Thymus (tissue), 11 donors: Measurements from ENCODE around the gene SH3PXD2A. TPM values are rescaled to one million over a fixed set of nuclear protein-coding genes. Genes with fewer than 3 reads are reported as not detected.

ENCODE experiments used
- DNase-seq, 9 donors: peaks; one replicate each; pipeline ENCODE4 v3.0.0-alpha.2; 2013; ENCODE audit warnings: low spot score in 9 of 9, low read depth in 6 of 9, missing footprints in 1 of 9
- H3K27ac ChIP-seq, 2 donors: one replicate each; pipeline ENCODE4 v1.5.1; 2013; ENCODE audit warnings: control low read depth in 1 of 2, low read depth in 1 of 2, low read length in 1 of 2, mild to moderate bottlenecking in 1 of 2, moderate library complexity in 1 of 2
- H3K27me3 ChIP-seq, 2 donors: one replicate each; pipeline ENCODE4 v1.5.1; 2013; ENCODE audit warnings: low read length in 1 of 2; ENCODE audit not compliant: control insufficient read depth in 2 of 2, insufficient read depth in 1 of 2
- H3K36me3 ChIP-seq, 2 donors: one replicate each; pipeline ENCODE4 v1.5.1; 2013; ENCODE audit warnings: low read length in 1 of 2, mild to moderate bottlenecking in 1 of 2, moderate library complexity in 1 of 2; ENCODE audit not compliant: control insufficient read depth in 2 of 2, insufficient read depth in 2 of 2
- H3K4me1 ChIP-seq, 2 donors: one replicate each; pipeline ENCODE4 v1.5.1; 2013; ENCODE audit warnings: low read length in 2 of 2; ENCODE audit not compliant: control insufficient read depth in 2 of 2, insufficient read depth in 2 of 2
- H3K4me3 ChIP-seq, 2 donors: one replicate each; pipeline ENCODE4 v1.5.1; 2013; ENCODE audit warnings: low read length in 2 of 2, control low read depth in 1 of 2, mild to moderate bottlenecking in 1 of 2
- H3K9me3 ChIP-seq, 2 donors: one replicate each; pipeline ENCODE4 v1.5.1; 2013; ENCODE audit warnings: low read length in 1 of 2, mild to moderate bottlenecking in 1 of 2; ENCODE audit not compliant: control insufficient read depth in 2 of 2, insufficient read depth in 1 of 2
- WGBS: extraction: QIAGEN DNeasy Blood & Tissue Kit; methylation state at CpG from one replicate; pipeline ENCODE4 v1.1.7; 2013; 5-methylcytosine and 5-hydroxymethylcytosine counted together
- polyA plus RNA-seq: library from polyadenylated mRNA; stranded (reverse); fragments of 200-250 nt; gene quantifications from one replicate; pipeline ENCODE4 v1.2.3, GENCODE V29; 2013
- total RNA-seq: library from RNA; stranded (reverse); fragments of 120-200 nt; gene quantifications from one replicate; pipeline ENCODE4 v1.2.4, GENCODE V29; 2013
- donor health status: healthy.

The SH3PXD2A gene
- total and polyA plus RNA-seq, 2 donors: 3.8 to 9.5 TPM

GRCh38 chr10:103570844-103571655 lies 284.3 kb downstream of the SH3PXD2A start:
- no peaks in the 10 kb centered on the region for H3K4me1 ChIP-seq
- no peaks in the 10 kb centered on the region for H3K9me3 ChIP-seq
- 95% methylated on average over 28 of the region's 28 CpGs for WGBS
- H3K27me3 ChIP-seq: no peaks in the 10 kb centered on the region
- H3K4me3 ChIP-seq: no peak overlapping the region
- H3K36me3 ChIP-seq: no peaks in the 10 kb centered on the region
- no peak for DNase-seq
- H3K27ac ChIP-seq: no peak overlapping the region

GRCh38 chr10:103569896-103570295 lies 285.5 kb downstream of the SH3PXD2A start:
- H3K4me3 ChIP-seq: no peak overlapping the region
- H3K27ac ChIP-seq: no peak overlapping the region
- H3K4me1 ChIP-seq: no peaks in the 10 kb centered on the region
- DNase-seq: no peak
- H3K9me3 ChIP-seq: no peaks in the 10 kb centered on the region
- H3K27me3 ChIP-seq: no peaks in the 10 kb centered on the region
- H3K36me3 ChIP-seq: no peaks in the 10 kb centered on the region
- 66% methylated on average over 5 of the region's 5 CpGs for WGBS

GRCh38 chr10:103568505-103568904 lies 286.9 kb downstream of the SH3PXD2A start:
- WGBS: 96% methylated on average over 5 of the region's 5 CpGs
- Histone ChIP-seq H3K27ac (no peak overlapping the region), H3K27me3 (no peaks in the 10 kb centered on the region), H3K36me3 (no peaks in the 10 kb centered on the region), H3K4me1 (no peaks in the 10 kb centered on the region), H3K4me3 (no peak overlapping the region), H3K9me3 (no peaks in the 10 kb centered on the region)
- no peak for DNase-seq

- WGBS: 85% methylated on average over 3 of the region's 3 CpGs
- Histone ChIP-seq H3K9me3 (no peaks in the 10 kb centered on the region), H3K36me3 (no peaks in the 10 kb centered on the region), H3K4me1 (no peaks in the 10 kb centered on the region), H3K27me3 (no peaks in the 10 kb centered on the region), H3K4me3 (no peak overlapping the region), H3K27ac (no peak overlapping the region)
- DNase-seq: no peak
Measured at GRCh38 chr10:103566536-103566935, 288.8 kb downstream of the SH3PXD2A start.

- no peak overlapping the region for H3K27ac ChIP-seq
- peaks cover 0 to 2% of the 10 kb centered on the region in 2 donors for H3K27me3 ChIP-seq
- no peaks in the 10 kb centered on the region for H3K9me3 ChIP-seq
- 80% methylated on average over 12 of the region's 12 CpGs for WGBS
- no peak overlapping the region for H3K4me3 ChIP-seq
- no peak for DNase-seq
- H3K36me3 ChIP-seq: no peaks in the 10 kb centered on the region
- H3K4me1 ChIP-seq: no peaks in the 10 kb centered on the region
Measured at GRCh38 chr10:103564776-103565520, 290.4 kb downstream of the SH3PXD2A start.

- 83% methylated on average over 7 of the region's 7 CpGs for WGBS
- peaks cover 0 to 6% of the 10 kb centered on the region in 2 donors for H3K27me3 ChIP-seq
Measured at GRCh38 chr10:103564116-103564501, 291.3 kb downstream of the SH3PXD2A start.

GRCh38 chr10:103563231-103564115 lies 291.9 kb downstream of the SH3PXD2A start:
- Histone ChIP-seq H3K27ac (no peak overlapping the region), H3K4me1 (peaks cover 0 to 5% of the 10 kb centered on the region in 2 donors), H3K9me3 (no peaks in the 10 kb centered on the region), H3K36me3 (no peaks in the 10 kb centered on the region), H3K4me3 (no peak overlapping the region), H3K27me3 (peaks cover 0 to 7% of the 10 kb centered on the region in 2 donors)
- WGBS: 95% methylated on average over 7 of the region's 7 CpGs
- no peak for DNase-seq

More at GRCh38 chr10:103564116-103564501, 291.3 kb downstream of the SH3PXD2A start:
- peaks cover 0 to under 1% of the 10 kb centered on the region in 2 donors for H3K4me1 ChIP-seq
- H3K27ac ChIP-seq: no peak overlapping the region
- no peak for DNase-seq
- H3K4me3 ChIP-seq: no peak overlapping the region
- H3K36me3 ChIP-seq: no peaks in the 10 kb centered on the region
- H3K9me3 ChIP-seq: no peaks in the 10 kb centered on the region

GRCh38 chr10:103562383-103562782 lies 293.0 kb downstream of the SH3PXD2A start:
- Histone ChIP-seq H3K27me3 (peaks cover 0 to 8% of the 10 kb centered on the region in 2 donors), H3K9me3 (no peaks in the 10 kb centered on the region), H3K27ac (no peak overlapping the region), H3K4me1 (peaks cover 0 to 6% of the 10 kb centered on the region in 2 donors), H3K4me3 (no peak overlapping the region), H3K36me3 (no peaks in the 10 kb centered on the region)
- WGBS: 90% methylated on average over 4 of the region's 4 CpGs
- DNase-seq: no peak
